RWPE2 (cell line): ENCODE data around the gene KDM7A.

Source experiments
- ATAC-seq: fragments of 200-7000 bp; cut with Tn5 transposase; 3 replicates; pipeline ENCODE4 v1.9.1; 2021; ENCODE audit warnings: low read depth
- DNase-seq: peaks from one replicate; pipeline ENCODE4 v3.0.0-alpha.2; 2020; ENCODE audit warnings: low spot score
- H3K27ac ChIP-seq: fragments of 450-650 bp; 2 replicates; pipeline ENCODE4 v1.5.1; 2017; ENCODE audit warnings: mild to moderate bottlenecking; ENCODE audit not compliant: poor library complexity, severe bottlenecking
- H3K27me3 ChIP-seq: fragments of 250-450 bp; sonication (Bioruptor Pico); 2 replicates; pipeline ENCODE4 v1.5.1; 2021; ENCODE audit warnings: mild to moderate bottlenecking, moderate library complexity; ENCODE audit not compliant: insufficient read depth, poor library complexity, severe bottlenecking
- H3K36me3 ChIP-seq: fragments of 250-450 bp; sonication (Bioruptor Pico); 2 replicates; pipeline ENCODE4 v1.5.1; 2020; ENCODE audit warnings: low read depth, mild to moderate bottlenecking, moderate library complexity
- H3K4me1 ChIP-seq: fragments of 250-450 bp; sonication (Bioruptor Pico); 2 replicates; pipeline ENCODE4 v1.5.1; 2021; ENCODE audit warnings: mild to moderate bottlenecking, moderate library complexity; ENCODE audit not compliant: insufficient read depth, poor library complexity, severe bottlenecking
- H3K4me3 ChIP-seq: fragments of 250-450 bp; sonication (Bioruptor Pico); 2 replicates; pipeline ENCODE4 v1.5.1; 2021; ENCODE audit warnings: mild to moderate bottlenecking, moderate library complexity; ENCODE audit not compliant: severe bottlenecking
- H3K9me3 ChIP-seq: fragments of 250-450 bp; sonication (Bioruptor Pico); 2 replicates; pipeline ENCODE4 v1.5.1; 2021; ENCODE audit warnings: mild to moderate bottlenecking, moderate library complexity; ENCODE audit not compliant: severe bottlenecking
- CTCF ChIP-seq: fragments of 450-650 bp; IDR thresholded peaks from one replicate; pipeline ENCODE4 v1.5.1; 2017; ENCODE audit warnings: mild to moderate bottlenecking, moderate library complexity; ENCODE audit not compliant: poor library complexity, severe bottlenecking

The KDM7A gene

GRCh38 chr7:140045697-140046096, 131.1 kb downstream of the KDM7A start:
- Histone ChIP-seq H3K27ac (no peak overlapping the region), H3K4me3 (no peak overlapping the region), H3K36me3 (peaks cover 44% of the 10 kb centered on the region), H3K9me3 (no peaks in the 10 kb centered on the region), H3K27me3 (no peaks in the 10 kb centered on the region), H3K4me1 (peaks cover 14% of the 10 kb centered on the region)
- no peak for TF ChIP-seq CTCF
- no peak for DNase-seq
- no peak for ATAC-seq

- ATAC-seq (no peak), DNase-seq (no peak)
- no peak overlapping the region for H3K4me3 ChIP-seq
- H3K9me3 ChIP-seq: no peaks in the 10 kb centered on the region
- H3K27ac ChIP-seq: no peak overlapping the region
- H3K4me1 ChIP-seq: peaks cover 1% of the 10 kb centered on the region
- TF ChIP-seq CTCF: no peak
- H3K27me3 ChIP-seq: no peaks in the 10 kb centered on the region
- peaks cover 46% of the 10 kb centered on the region for H3K36me3 ChIP-seq
Measured at GRCh38 chr7:140044251-140044650, 132.5 kb downstream of the KDM7A start.

- Histone ChIP-seq H3K9me3 (no peaks in the 10 kb centered on the region), H3K4me1 (no peaks in the 10 kb centered on the region), H3K4me3 (no peak overlapping the region), H3K27me3 (no peaks in the 10 kb centered on the region), H3K36me3 (peaks cover 53% of the 10 kb centered on the region), H3K27ac (no peak overlapping the region)
- no peak for ATAC-seq
- TF ChIP-seq CTCF: no peak
- no peak for DNase-seq
Measured at GRCh38 chr7:140042386-140042670, 134.5 kb downstream of the KDM7A start.

GRCh38 chr7:140041659-140042385, 135.0 kb downstream of the KDM7A start:
- H3K27ac ChIP-seq: no peak overlapping the region
- no peaks in the 10 kb centered on the region for H3K27me3 ChIP-seq
- ATAC-seq (no peak), DNase-seq (no peak)
- H3K36me3 ChIP-seq: peaks cover 51% of the 10 kb centered on the region
- H3K4me3 ChIP-seq: no peak overlapping the region
- H3K4me1 ChIP-seq: no peaks in the 10 kb centered on the region
- no peak for TF ChIP-seq CTCF
- no peaks in the 10 kb centered on the region for H3K9me3 ChIP-seq

- TF ChIP-seq CTCF: no peak
- Histone ChIP-seq H3K36me3 (peaks cover 43% of the 10 kb centered on the region), H3K27ac (no peak overlapping the region), H3K9me3 (no peaks in the 10 kb centered on the region), H3K4me3 (no peak overlapping the region), H3K27me3 (no peaks in the 10 kb centered on the region), H3K4me1 (peaks cover 8% of the 10 kb centered on the region)
- DNase-seq: no peak
- ATAC-seq: no peak
Measured at GRCh38 chr7:140039896-140040295, 136.9 kb downstream of the KDM7A start.
